Endometrium (tissue), 2 donors: ENCODE measurements around the gene KRTAP24-1.

Experiments used
- FAIRE-seq: peaks from 2 replicates; lab custom pipeline; 2012; peaks lifted over from hg19 to GRCh38; lab: Jason Lieb, UNC
- donor health status: control.
- donor health status: control.

The KRTAP24-1 gene

GRCh38 chr21:30282850-30283249 is at the start of gene KRTAP24-1:
Gene KRTAP24-1 (minus strand): TSS chr21:30282950. CDS start chr21:30282932, 18 bp downstream.
- no peak for FAIRE-seq

- no peak for FAIRE-seq
These were observed 46.6 kb upstream of the KRTAP24-1 start for GRCh38 chr21:30329203-30329875.

GRCh38 chr21:30326390-30326789 is 43.6 kb upstream of the KRTAP24-1 start:
- no peak for FAIRE-seq

GRCh38 chr21:30320215-30320614 is 37.5 kb upstream of the KRTAP24-1 start, which contains the start of gene KRTAP26-1:
Gene KRTAP26-1 (minus strand): TSS chr21:30320315. CDS start chr21:30320035, 280 bp downstream.
- no peak for FAIRE-seq

- FAIRE-seq, result no peak
These were observed 33.0 kb upstream of the KRTAP24-1 start for GRCh38 chr21:30315701-30316100.

GRCh38 chr21:30306884-30307283 is 24.1 kb upstream of the KRTAP24-1 start:
- FAIRE-seq, result no peak

GRCh38 chr21:30305136-30305535 is 22.4 kb upstream of the KRTAP24-1 start:
- no peak for FAIRE-seq

GRCh38 chr21:30289215-30289614 is 6.5 kb upstream of the KRTAP24-1 start, which contains the start of gene KRTAP25-1:
Gene KRTAP25-1 (minus strand): TSS chr21:30289514. CDS start chr21:30289490, 24 bp downstream.
- no peak for FAIRE-seq

- FAIRE-seq, result no peak
These were observed 11.1 kb downstream of the KRTAP24-1 start for GRCh38 chr21:30271611-30272010.

GRCh38 chr21:30271156-30271555 is 11.6 kb downstream of the KRTAP24-1 start:
- FAIRE-seq, result no peak

GRCh38 chr21:30269803-30270530 is 12.8 kb downstream of the KRTAP24-1 start:
- no peak for FAIRE-seq

GRCh38 chr21:30268608-30269197 is 14.0 kb downstream of the KRTAP24-1 start:
- no peak for FAIRE-seq

GRCh38 chr21:30257773-30258172 is 25.0 kb downstream of the KRTAP24-1 start:
- FAIRE-seq, result no peak

GRCh38 chr21:30256100-30256499 is 26.6 kb downstream of the KRTAP24-1 start:
- FAIRE-seq, result no peak

GRCh38 chr21:30255679-30256078 is 27.1 kb downstream of the KRTAP24-1 start:
- FAIRE-seq, result no peak

- FAIRE-seq, result no peak
These were observed 31.0 kb downstream of the KRTAP24-1 start for GRCh38 chr21:30251781-30252180.

GRCh38 chr21:30249936-30250335 is 32.8 kb downstream of the KRTAP24-1 start:
- no peak for FAIRE-seq

GRCh38 chr21:30248844-30249243 is 33.9 kb downstream of the KRTAP24-1 start:
- FAIRE-seq, result no peak

- no peak for FAIRE-seq
These were observed 37.7 kb downstream of the KRTAP24-1 start for GRCh38 chr21:30245061-30245460.

- FAIRE-seq, result no peak
These were observed 39.1 kb downstream of the KRTAP24-1 start for GRCh38 chr21:30243691-30244090.

GRCh38 chr21:30240661-30241060 is 42.1 kb downstream of the KRTAP24-1 start:
- FAIRE-seq, result no peak

- FAIRE-seq, result no peak
These were observed 44.6 kb downstream of the KRTAP24-1 start for GRCh38 chr21:30238168-30238567.

GRCh38 chr21:30234643-30235042 is 48.1 kb downstream of the KRTAP24-1 start:
- FAIRE-seq, result no peak
